T-helper 2 cell treated with Interferon-gamma antibody and Interleukin-4, amounts not matched to agents 5 μg/mL and 100 μg/mL, for 36 hours (primary cell): ENCODE data around the gene VPS37C.
"Not testable (repeated sequence)": the region's sequence is repeated elsewhere in the genome, so short reads cannot be mapped to it uniquely, and the experiment has no call there.

Experiments used
- DNase-seq: peaks from one replicate; pipeline ENCODE4 v3.0.0; 2021; ENCODE audit warnings: low spot score
- H3K27ac Mint-ChIP-seq: one replicate; pipeline ENCODE4 v1.8.0; 2021; ENCODE audit warnings: mild to moderate bottlenecking, mixed read lengths
- H3K27me3 Mint-ChIP-seq: one replicate; pipeline ENCODE4 v1.8.0; 2021; ENCODE audit warnings: low read depth, mixed read lengths
- H3K36me3 Mint-ChIP-seq: one replicate; pipeline ENCODE4 v1.8.0; 2021; ENCODE audit warnings: low read depth, mixed read lengths
- H3K4me1 Mint-ChIP-seq: one replicate; pipeline ENCODE4 v1.8.0; 2021; ENCODE audit warnings: low read depth, mixed read lengths
- H3K4me3 Mint-ChIP-seq: one replicate; pipeline ENCODE4 v1.8.0; 2022; ENCODE audit warnings: mild to moderate bottlenecking, moderate library complexity, mixed read lengths
- H3K9me3 Mint-ChIP-seq: one replicate; pipeline ENCODE4 v1.8.0; 2021; ENCODE audit warnings: mixed read lengths

The VPS37C gene

DNA sequence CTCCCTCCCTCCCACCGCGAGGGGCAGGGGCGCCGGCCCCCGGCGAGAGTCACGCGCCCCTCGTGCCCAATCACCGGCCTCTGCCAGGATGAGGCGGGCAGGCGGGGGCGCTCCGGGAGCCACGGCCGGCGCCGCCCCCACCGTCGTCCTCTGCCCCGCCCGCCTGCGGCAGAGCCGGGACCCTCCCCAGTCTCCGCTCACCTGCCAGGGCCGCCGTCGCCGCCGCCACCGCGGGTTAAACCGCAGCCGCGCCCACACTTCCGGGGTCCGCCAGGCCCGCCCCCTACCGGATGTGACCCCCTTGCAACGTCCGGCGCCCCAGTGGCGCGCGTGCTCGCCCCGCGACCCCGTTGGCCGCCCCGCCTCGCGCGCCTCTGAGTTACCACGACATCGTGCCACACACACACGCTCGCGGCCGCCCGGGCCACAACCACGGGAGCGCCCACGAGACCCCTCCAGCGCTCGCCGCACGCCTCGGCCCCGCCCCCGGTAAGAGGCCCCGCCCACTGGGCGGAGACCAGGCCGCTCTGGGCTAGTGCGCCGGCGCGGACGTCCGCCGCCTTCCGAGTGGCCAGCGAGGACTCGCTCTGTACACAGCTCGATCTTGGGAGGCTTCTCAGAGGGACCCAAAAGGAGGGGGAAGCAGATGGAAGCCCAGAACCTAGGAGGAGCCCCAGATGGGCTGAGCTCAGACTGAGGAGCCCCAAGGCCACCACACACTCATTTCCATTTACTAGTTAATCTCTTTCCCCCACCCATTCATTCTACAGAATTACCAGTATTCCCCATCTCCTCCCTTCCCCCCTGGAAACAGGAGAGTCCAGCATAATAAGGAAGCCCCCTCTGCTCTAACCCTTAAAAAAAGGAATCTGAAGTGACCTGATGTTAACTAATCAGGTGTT lies at the start of gene VPS37C:
Gene VPS37C, minus strand, starts transcription at position 237 of the 902 bp plus-strand sequence. CDS start 22,597 bp downstream, outside the sequence.
- H3K36me3 Mint-ChIP-seq = peaks cover 8% of the 10 kb centered on the region
- H3K27me3 Mint-ChIP-seq = no peaks in the 10 kb centered on the region
- H3K4me3 Mint-ChIP-seq = peak within 1 kb of the TSS; percentile 95
- peaks cover 56% of the 10 kb centered on the region for H3K4me1 Mint-ChIP-seq
- H3K27ac Mint-ChIP-seq = peak within 1 kb of the TSS; percentile 94
- DNase-seq = peak; percentile 94
- peaks cover 3% of the 10 kb centered on the region for H3K9me3 Mint-ChIP-seq

DNA sequence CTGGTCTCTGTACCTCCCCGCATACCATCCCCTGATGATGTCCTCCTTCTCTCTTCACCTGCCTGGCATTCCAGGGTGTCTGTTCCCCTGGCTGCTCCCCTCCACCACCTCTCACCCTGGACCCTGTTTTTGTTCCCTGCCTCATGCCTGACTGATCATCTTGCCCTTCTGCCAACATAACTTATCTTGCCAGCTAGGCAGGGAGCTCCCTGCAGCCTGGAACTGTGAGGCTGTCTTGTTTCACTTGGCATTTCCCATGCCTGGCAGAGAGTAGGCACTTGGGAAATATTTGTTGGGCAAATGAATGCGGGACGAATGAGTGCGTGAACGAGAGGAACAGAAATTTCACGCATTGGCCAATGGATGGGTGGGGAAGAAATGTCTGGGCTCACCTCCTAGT lies 49.4 kb upstream of the VPS37C start:
- H3K27me3 Mint-ChIP-seq, H3K4me1 Mint-ChIP-seq, H3K27ac Mint-ChIP-seq, DNase-seq, H3K4me3 Mint-ChIP-seq, H3K36me3 Mint-ChIP-seq, H3K9me3 Mint-ChIP-seq: not testable (repeated sequence)

DNA sequence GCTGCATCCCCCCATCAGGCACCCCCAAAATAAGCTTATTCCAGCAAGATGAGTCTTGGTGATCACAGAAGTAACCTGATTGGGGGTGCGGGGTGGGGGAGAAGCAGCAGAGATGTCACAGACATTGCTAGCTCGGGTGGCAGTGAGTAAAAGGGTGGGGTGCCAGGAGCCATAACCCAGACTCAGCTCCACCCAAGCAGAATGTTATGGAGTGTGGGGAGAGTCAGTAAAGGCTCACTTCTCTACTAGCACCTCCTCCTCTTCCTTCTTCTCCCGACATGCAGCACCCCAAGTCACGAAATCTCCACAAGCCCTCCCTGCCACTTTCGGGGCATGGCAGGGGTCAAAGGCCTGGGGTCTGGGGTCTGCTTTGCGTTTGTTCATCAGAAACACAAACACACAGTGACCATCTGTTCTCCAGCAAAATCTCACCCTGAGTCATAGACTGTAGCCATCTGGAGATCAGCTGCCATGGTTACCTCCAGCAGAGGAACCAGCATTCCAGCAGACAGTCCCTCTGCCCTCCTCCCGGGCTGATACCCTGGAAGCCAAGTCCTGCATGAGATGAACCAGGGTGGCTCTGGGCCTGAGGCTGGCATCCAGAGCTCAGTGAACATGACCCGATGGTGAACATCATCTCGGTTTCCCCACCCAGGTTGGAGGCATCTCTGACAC lies 46.5 kb upstream of the VPS37C start:
- not testable (repeated sequence) for H3K9me3 Mint-ChIP-seq, H3K27me3 Mint-ChIP-seq, H3K27ac Mint-ChIP-seq, H3K36me3 Mint-ChIP-seq, H3K4me3 Mint-ChIP-seq, H3K4me1 Mint-ChIP-seq, DNase-seq

DNA sequence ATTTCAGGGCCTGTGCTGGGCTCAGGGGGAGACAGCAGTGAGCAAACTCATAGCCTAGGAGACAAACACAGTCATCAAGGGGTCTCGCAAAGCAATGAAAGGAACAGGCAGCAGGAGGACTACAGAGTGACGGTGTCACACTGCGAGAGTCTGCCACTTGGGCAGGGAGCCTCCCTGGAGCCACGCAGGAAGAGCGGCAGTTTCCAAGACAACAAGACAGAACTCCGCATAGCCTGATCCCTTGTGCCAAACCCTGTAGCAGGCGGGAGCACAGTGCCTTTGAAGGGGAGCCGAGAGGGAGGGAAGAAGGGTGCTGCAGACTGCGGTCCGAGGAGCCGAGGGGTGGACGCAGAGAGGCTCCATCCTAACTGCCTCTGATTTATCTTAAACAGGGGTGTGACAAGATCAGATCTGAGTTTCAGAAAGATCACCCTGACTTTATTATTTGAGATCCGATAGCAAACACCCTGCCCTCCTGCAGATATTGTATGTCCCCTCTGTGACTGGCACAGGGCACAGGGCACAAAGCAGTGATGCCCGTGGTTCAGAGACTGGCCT lies 43.4 kb upstream of the VPS37C start:
- H3K4me1 Mint-ChIP-seq, H3K9me3 Mint-ChIP-seq, H3K27ac Mint-ChIP-seq, DNase-seq, H3K36me3 Mint-ChIP-seq, H3K4me3 Mint-ChIP-seq: not testable (repeated sequence)
- peaks cover 11% of the 10 kb centered on the region for H3K27me3 Mint-ChIP-seq

DNA sequence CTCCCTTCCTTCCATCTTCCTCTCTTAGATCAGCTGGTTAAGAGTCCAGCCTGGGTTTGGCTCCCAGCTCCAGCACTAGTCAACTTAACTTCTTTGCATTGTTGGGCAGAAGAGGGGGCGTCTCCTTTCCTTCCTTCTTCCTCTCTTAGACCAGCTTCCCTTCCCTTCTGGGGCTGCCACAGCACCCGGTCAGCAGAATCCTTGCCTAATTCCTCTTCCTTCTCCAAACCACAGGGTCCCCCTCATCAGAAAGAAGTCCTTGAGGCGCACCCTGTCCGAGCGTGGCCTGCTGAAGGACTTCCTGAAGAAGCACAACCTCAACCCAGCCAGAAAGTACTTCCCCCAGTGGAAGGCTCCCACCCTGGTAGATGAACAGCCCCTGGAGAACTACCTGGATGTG lies 42.6 kb upstream of the VPS37C start:
- peaks cover 11% of the 10 kb centered on the region for H3K27me3 Mint-ChIP-seq
- not testable (repeated sequence) for H3K9me3 Mint-ChIP-seq, DNase-seq, H3K4me1 Mint-ChIP-seq, H3K27ac Mint-ChIP-seq, H3K36me3 Mint-ChIP-seq, H3K4me3 Mint-ChIP-seq

DNA sequence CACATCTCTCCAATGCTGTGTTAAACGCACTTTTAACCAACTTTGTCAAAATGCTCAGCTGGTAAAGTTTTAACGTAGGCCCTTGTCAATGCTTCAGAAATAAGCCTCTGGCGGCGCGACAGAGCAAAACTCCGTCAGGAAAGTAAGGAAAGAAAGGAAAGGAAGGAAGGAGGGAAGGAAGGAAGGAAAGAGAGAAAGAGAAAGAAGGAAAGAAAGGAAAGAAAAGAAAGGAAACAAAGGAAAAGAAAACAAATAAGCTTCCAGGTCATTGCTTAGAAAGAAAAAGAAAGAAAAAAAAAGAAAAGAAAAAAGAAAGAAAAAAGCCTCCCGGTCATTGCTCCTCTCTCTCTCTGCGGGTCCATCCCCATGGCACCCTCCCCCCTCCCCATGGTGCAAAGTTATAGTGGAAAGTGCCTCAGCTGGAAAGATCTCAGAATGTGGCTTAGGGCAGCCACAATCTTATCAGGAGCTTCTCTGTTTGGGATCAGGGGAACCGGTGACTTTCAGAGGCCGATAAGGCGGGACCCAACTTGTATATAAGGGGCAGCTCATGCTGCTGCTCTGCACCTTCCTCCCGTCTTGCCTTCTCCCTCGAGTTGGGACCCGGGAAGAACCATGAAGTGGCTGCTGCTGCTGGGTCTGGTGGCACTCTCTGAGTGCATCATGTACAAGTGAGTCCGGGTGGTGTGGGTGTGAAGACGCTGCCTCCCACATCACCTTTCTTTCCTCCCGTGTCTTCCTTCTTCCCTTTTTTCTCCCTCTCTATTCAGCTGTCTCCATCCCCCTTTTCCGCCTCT lies 41.9 kb upstream of the VPS37C start, which contains the start of gene PGA3:
Gene PGA3, plus strand, starts transcription at position 566 of the 797 bp plus-strand sequence. Its CDS starts 50 bp downstream, at position 616.
- peaks cover 11% of the 10 kb centered on the region for H3K27me3 Mint-ChIP-seq
- not testable (repeated sequence) for DNase-seq, H3K27ac Mint-ChIP-seq, H3K9me3 Mint-ChIP-seq, H3K36me3 Mint-ChIP-seq, H3K4me1 Mint-ChIP-seq, H3K4me3 Mint-ChIP-seq

- no peak overlapping the region for H3K4me3 Mint-ChIP-seq
These were observed 40.2 kb upstream of the VPS37C start for GRCh38 chr11:61201476-61201875.

DNA sequence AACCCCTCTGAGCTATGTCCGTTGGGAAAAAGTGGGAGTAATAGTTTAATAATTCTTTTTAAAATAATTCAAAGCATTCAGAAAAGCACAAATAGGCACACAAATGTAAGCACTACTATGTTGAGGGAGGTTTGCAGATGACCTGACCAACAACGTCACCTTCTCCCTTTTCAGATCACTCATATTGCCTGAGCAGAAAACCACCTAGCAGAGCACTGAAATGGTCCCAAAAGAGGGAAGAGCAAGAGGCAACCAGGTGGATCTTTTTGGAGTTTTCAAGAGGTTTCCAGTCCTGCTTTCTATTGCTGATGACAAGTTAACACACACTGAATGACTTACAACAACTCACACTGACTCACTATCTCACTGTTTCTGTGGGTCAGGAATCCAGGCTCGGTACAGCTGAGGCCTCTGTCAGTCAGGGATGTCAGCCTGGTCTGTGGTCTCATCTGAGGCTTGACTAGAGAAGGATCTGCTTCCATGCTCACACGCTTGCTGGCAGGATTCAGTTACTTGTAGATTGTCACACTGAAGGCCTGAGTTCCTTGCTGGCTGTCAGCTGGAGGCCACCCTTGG lies 37.8 kb upstream of the VPS37C start:
- no peaks in the 10 kb centered on the region for H3K36me3 Mint-ChIP-seq
- no peak for DNase-seq
- H3K4me1 Mint-ChIP-seq = no peaks in the 10 kb centered on the region
- H3K27ac Mint-ChIP-seq = no peak overlapping the region
- H3K27me3 Mint-ChIP-seq = peaks cover 20% of the 10 kb centered on the region
- no peak overlapping the region for H3K4me3 Mint-ChIP-seq
- H3K9me3 Mint-ChIP-seq = no peaks in the 10 kb centered on the region

More at GRCh38 chr11:61201476-61201875, 40.2 kb upstream of the VPS37C start:
- Mint-ChIP-seq H3K27me3 (peaks cover 11% of the 10 kb centered on the region), H3K36me3 (no peaks in the 10 kb centered on the region), H3K27ac (no peak overlapping the region), H3K9me3 (no peaks in the 10 kb centered on the region), H3K4me1 (no peaks in the 10 kb centered on the region)
- DNase-seq = no peak

DNA sequence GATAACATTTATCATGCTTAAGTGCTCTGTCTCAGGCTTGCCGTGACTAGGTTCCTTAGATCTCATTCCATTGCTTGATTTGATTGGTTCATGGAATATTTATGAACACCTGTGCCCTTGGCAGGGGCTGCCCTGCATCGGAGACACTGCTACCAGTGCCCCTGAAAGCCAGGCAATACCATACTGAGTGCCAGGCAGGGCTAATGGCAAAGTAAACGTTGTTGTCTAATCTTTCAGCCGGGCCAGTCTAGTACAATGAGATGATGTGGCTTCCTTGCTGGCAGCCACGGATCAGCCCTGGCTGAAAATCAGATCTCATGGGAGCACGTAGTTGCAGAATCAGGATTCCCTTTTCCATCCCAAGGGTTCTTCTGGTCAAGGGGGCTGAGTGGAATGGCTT lies 37.1 kb upstream of the VPS37C start:
- no peaks in the 10 kb centered on the region for H3K36me3 Mint-ChIP-seq
- H3K9me3 Mint-ChIP-seq = no peaks in the 10 kb centered on the region
- H3K4me3 Mint-ChIP-seq = no peak overlapping the region
- H3K27me3 Mint-ChIP-seq = peaks cover 18% of the 10 kb centered on the region
- H3K27ac Mint-ChIP-seq = no peak overlapping the region
- H3K4me1 Mint-ChIP-seq = no peaks in the 10 kb centered on the region
- DNase-seq = no peak

GRCh38 chr11:61195719-61196118 lies 34.5 kb upstream of the VPS37C start:
- no peak overlapping the region for H3K4me3 Mint-ChIP-seq
- no peak overlapping the region for H3K27ac Mint-ChIP-seq
- no peaks in the 10 kb centered on the region for H3K36me3 Mint-ChIP-seq
- H3K9me3 Mint-ChIP-seq = no peaks in the 10 kb centered on the region
- no peaks in the 10 kb centered on the region for H3K4me1 Mint-ChIP-seq
- peaks cover 12% of the 10 kb centered on the region for H3K27me3 Mint-ChIP-seq
- no peak for DNase-seq

DNA sequence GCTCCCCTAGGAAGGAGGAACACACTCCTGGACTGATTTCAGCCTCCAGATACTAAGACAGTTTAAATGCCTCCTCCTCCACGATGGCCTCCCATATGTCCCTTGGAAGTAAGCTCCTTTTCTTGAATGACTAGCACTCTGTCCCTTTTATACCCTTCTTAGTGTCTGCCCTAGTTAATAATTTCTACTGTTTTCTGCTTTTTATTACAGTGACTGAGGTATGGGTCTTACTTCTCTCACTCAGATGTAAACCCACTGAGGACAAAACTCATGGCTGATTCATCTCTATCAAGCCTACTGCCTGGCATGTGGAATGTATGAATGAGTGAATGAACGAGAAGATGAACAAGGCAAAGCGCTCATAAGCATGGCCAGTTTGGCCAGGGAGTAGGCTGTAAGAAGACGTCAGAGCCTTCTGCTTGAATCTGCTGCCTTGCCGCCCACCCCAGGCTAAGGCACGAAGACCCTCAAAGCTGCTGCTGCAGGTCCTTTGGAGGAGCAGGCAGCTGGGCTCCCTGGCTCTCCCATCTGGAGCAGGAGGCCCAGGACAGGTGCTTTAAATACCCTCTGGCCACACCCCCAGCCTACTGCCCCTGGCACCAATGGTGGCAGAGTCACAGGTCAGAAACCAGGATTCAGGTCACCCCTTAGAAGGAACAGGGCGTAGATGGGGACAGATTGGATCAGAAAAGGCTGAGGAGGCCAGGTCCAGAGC lies 33.9 kb upstream of the VPS37C start:
- Mint-ChIP-seq H3K9me3 (no peaks in the 10 kb centered on the region), H3K4me1 (no peaks in the 10 kb centered on the region), H3K4me3 (no peak overlapping the region), H3K27ac (peak overlapping the region; percentile 17), H3K27me3 (peaks cover 11% of the 10 kb centered on the region), H3K36me3 (no peaks in the 10 kb centered on the region)
- DNase-seq = no peak

- H3K27me3 Mint-ChIP-seq = peaks cover 13% of the 10 kb centered on the region
- no peak for DNase-seq
- H3K27ac Mint-ChIP-seq = no peak overlapping the region
- H3K4me1 Mint-ChIP-seq = no peaks in the 10 kb centered on the region
- H3K36me3 Mint-ChIP-seq = no peaks in the 10 kb centered on the region
- no peak overlapping the region for H3K4me3 Mint-ChIP-seq
- H3K9me3 Mint-ChIP-seq = no peaks in the 10 kb centered on the region
These were observed 33.0 kb upstream of the VPS37C start for GRCh38 chr11:61194169-61194671.

GRCh38 chr11:61193596-61193995 lies 32.4 kb upstream of the VPS37C start:
- H3K9me3 Mint-ChIP-seq = no peaks in the 10 kb centered on the region
- no peaks in the 10 kb centered on the region for H3K36me3 Mint-ChIP-seq
- H3K4me1 Mint-ChIP-seq = no peaks in the 10 kb centered on the region
- H3K27me3 Mint-ChIP-seq = peaks cover 13% of the 10 kb centered on the region
- DNase-seq = no peak
- no peak overlapping the region for H3K4me3 Mint-ChIP-seq
- no peak overlapping the region for H3K27ac Mint-ChIP-seq
